Measurements from ENCODE around the gene CES3. TPM values are rescaled to one million over a fixed set of nuclear protein-coding genes. Genes with fewer than 3 reads are reported as not detected.

Gene CES3
- total RNA-seq, 3 donors from 2014 or later, result 0.29 to 5.9 (median 2.1) TPM

DNA sequence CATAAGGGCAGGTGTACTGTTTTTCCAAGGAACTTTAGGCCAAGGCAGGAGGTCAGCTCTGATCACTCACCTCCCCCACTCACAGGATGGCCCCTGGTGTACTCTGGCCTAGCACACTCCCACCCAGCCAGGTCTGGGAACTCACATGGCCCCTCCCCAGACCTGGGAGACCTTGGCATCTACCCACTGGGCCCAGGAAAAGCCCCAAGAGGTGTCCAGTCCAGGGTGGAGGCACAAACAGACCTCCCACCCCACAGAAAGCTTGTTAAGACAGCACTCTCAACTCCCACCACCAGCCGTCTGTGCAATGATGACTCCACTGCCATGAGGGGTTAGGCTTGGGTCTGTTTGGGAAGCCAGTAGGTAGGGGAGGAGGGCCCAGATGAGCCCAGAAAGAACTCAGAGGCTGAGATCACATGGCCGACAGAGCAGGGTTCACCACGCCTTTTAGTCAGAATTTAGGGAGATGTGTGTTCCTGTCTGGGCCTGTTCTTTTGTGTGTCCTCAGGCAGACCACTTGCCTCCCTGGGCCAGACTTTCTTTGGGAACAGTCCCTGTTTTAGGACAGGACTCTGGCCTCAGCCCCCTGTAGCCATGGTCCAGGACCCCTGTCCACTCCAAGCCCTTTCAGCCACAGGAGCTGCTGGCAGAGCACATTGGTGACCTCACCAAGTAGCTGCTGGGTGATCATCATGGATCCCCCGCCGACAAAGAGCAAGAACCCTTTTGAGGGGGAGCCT, 55.8 kb downstream of the CES3 start:
- H3K4me3 ChIP-seq, result no peak overlapping the region
- intact Hi-C loops (cut with DNase I; ENCODE audit: low total_unique reads), result no loop called here
- H3K27me3 ChIP-seq, result no peaks in the 10 kb centered on the region
- no peaks in the 10 kb centered on the region for H3K36me3 ChIP-seq
- no peaks in the 10 kb centered on the region for H3K4me1 ChIP-seq
- no peak overlapping the region for H3K27ac ChIP-seq
- peak in 1 of 2 donors; percentile 30 for DNase-seq (ENCODE audit: low spot score in 2 of 2)
- H3K9me3 ChIP-seq, result no peaks in the 10 kb centered on the region
- TF ChIP-seq POLR2AphosphoS5 (IDR thresholded peaks at IDR 0.05) (no peak), POLR2A (IDR thresholded peaks at IDR 0.05) (no peak), CTCF (IDR thresholded peaks at IDR 0.05) (no peak)

- no peaks in the 10 kb centered on the region for H3K27me3 ChIP-seq
- peak in 1 of 2 donors; percentile 19 for DNase-seq (ENCODE audit: low spot score in 2 of 2)
- no peak overlapping the region for H3K27ac ChIP-seq
- H3K4me3 ChIP-seq, result no peak overlapping the region
- no peaks in the 10 kb centered on the region for H3K4me1 ChIP-seq
- TF ChIP-seq POLR2AphosphoS5 (IDR thresholded peaks at IDR 0.05) (no peak), CTCF (IDR thresholded peaks at IDR 0.05) (no peak), POLR2A (IDR thresholded peaks at IDR 0.05) (no peak)
- no peaks in the 10 kb centered on the region for H3K9me3 ChIP-seq
- intact Hi-C loops (cut with DNase I; ENCODE audit: low total_unique reads), result no loop called here
- no peaks in the 10 kb centered on the region for H3K36me3 ChIP-seq
Measured at GRCh38 chr16:67017421-67017750, 56.3 kb downstream of the CES3 start.

GRCh38 chr16:67017810-67018488, 56.9 kb downstream of the CES3 start:
- Histone ChIP-seq H3K27ac (no peak overlapping the region), H3K36me3 (no peaks in the 10 kb centered on the region), H3K9me3 (no peaks in the 10 kb centered on the region), H3K4me1 (no peaks in the 10 kb centered on the region), H3K27me3 (no peaks in the 10 kb centered on the region), H3K4me3 (no peak overlapping the region)
- intact Hi-C loops (cut with DNase I; ENCODE audit: low total_unique reads), result no loop called here
- DNase-seq (ENCODE audit: low spot score in 2 of 2), result peak; percentile 52 to 77
- no peak for TF ChIP-seq POLR2A (IDR thresholded peaks at IDR 0.05)
- TF ChIP-seq CTCF (IDR thresholded peaks at IDR 0.05), result peak; percentile 9 to 68 (median 65)
- no peak for TF ChIP-seq POLR2AphosphoS5 (IDR thresholded peaks at IDR 0.05)

DNA sequence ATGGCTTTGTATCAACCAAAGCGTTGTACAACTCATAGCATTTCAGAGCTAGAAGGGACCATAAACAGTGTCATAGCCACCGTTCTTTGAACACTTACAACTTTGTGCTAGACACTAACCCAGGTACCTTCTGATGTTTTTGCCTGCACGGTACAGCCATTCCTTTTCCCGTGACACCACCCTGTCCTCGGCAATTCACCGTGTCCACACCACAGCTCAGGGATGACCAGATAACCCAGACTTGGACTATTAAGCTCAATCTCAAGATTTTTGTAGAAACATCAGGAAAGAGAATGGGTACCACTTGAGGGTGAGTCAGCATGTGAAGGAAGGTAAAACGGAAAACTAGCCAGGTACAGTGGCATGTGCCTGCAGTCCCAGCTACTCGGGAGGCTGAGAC, 58.1 kb downstream of the CES3 start:
- Histone ChIP-seq H3K9me3 (no peaks in the 10 kb centered on the region), H3K4me1 (no peaks in the 10 kb centered on the region)
- intact Hi-C loops (cut with DNase I; ENCODE audit: low total_unique reads), result no loop called here

More for the DNA sequence above, 58.1 kb downstream of the CES3 start:
- H3K4me3 ChIP-seq, result no peak overlapping the region
- H3K27me3 ChIP-seq, result no peaks in the 10 kb centered on the region
- no peak overlapping the region for H3K27ac ChIP-seq
- TF ChIP-seq POLR2AphosphoS5 (IDR thresholded peaks at IDR 0.05) (no peak), CTCF (IDR thresholded peaks at IDR 0.05) (no peak), POLR2A (IDR thresholded peaks at IDR 0.05) (no peak)
- no peaks in the 10 kb centered on the region for H3K36me3 ChIP-seq
- peak in 1 of 2 donors; percentile 3 for DNase-seq (ENCODE audit: low spot score in 2 of 2)

Data from breast epithelium (tissue), 4 donors.